Measurements from ENCODE around the gene DYRK2.

DYRK2 gene

GRCh38 chr12:67662910-67663538, 14.5 kb downstream of the DYRK2 start:
- no peak overlapping the region for H3K23ac ChIP-seq (ENCODE audit: low read depth, low read length, poor library complexity)
- peaks cover 0 to 6% of the 10 kb centered on the region in 2 donors for H3K4me1 ChIP-seq (ENCODE audit: control insufficient read depth in 2 of 2, insufficient read depth in 1 of 2, low read depth in 1 of 2, low read length in 2 of 2)
- no peak overlapping the region for H2BK15ac ChIP-seq (ENCODE audit: low read length)
- H2AK5ac ChIP-seq (ENCODE audit: low read depth, low read length): no peak overlapping the region
- no peak overlapping the region for H2BK5ac ChIP-seq (ENCODE audit: low read length)
- no peaks in the 10 kb centered on the region for H3K9me3 ChIP-seq (replicated peaks in 1 of 2; ENCODE audit: control insufficient read depth in 2 of 2, insufficient read depth in 1 of 2, low read depth in 1 of 2, low read length in 2 of 2)
- no peak overlapping the region for H3K9ac ChIP-seq (ENCODE audit: low read depth, low read length, poor library complexity)
- H3K4ac ChIP-seq (ENCODE audit: low read length): no peak overlapping the region
- H4K8ac ChIP-seq (ENCODE audit: low read depth, low read length): no peak overlapping the region
- H3K79me1 ChIP-seq (ENCODE audit: low read depth, low read length): peaks cover 2% of the 10 kb centered on the region
- no peaks in the 10 kb centered on the region for H3K27me3 ChIP-seq (ENCODE audit: control insufficient read depth in 3 of 3, insufficient read depth in 3 of 3, low read depth in 1 of 3, low read length in 3 of 3)
- no peak overlapping the region for H2AFZ ChIP-seq (ENCODE audit: low read length)
- DNase-seq (ENCODE audit: low spot score): no peak
- no peak overlapping the region for H4K91ac ChIP-seq (ENCODE audit: low read depth, low read length, poor library complexity)
- H3K14ac ChIP-seq (ENCODE audit: low read length): no peak overlapping the region
- H3K27ac ChIP-seq (replicated peaks; ENCODE audit: low read length): no peak overlapping the region
- H2BK120ac ChIP-seq (ENCODE audit: low read depth, low read length): no peak overlapping the region
- no CpG with 5 or more reads among the region's 3 CpGs for WGBS, 2 donors (ENCODE audit: extremely low coverage in 2 of 2, insufficient read length in 2 of 2, insufficient replicate concordance in 1 of 2)
- H3K4me2 ChIP-seq (ENCODE audit: insufficient read depth, low read length, poor library complexity, severe bottlenecking): no peak overlapping the region
- no peak overlapping the region for H3K18ac ChIP-seq (ENCODE audit: low read length)
- peaks cover 10 to 61% of the 10 kb centered on the region in 2 donors for H3K36me3 ChIP-seq (replicated peaks in 1 of 2; ENCODE audit: control insufficient read depth in 2 of 2, insufficient read depth in 2 of 2, low read length in 2 of 2)
- no peak overlapping the region for H2BK12ac ChIP-seq (ENCODE audit: low read length)
- H3K4me3 ChIP-seq (ENCODE audit: low read length in 2 of 2): no peak overlapping the region

GRCh38 chr12:67664171-67664570, 15.6 kb downstream of the DYRK2 start:
- H3K79me1 ChIP-seq (ENCODE audit: low read depth, low read length): no peaks in the 10 kb centered on the region
- H3K9ac ChIP-seq (ENCODE audit: low read depth, low read length, poor library complexity): no peak overlapping the region
- H3K4me1 ChIP-seq (ENCODE audit: control insufficient read depth in 2 of 2, insufficient read depth in 1 of 2, low read depth in 1 of 2, low read length in 2 of 2): peaks cover 0 to 6% of the 10 kb centered on the region in 2 donors
- no peak for DNase-seq (ENCODE audit: low spot score)
- no peak overlapping the region for H3K14ac ChIP-seq (ENCODE audit: low read length)
- H3K27ac ChIP-seq (replicated peaks; ENCODE audit: low read length): no peak overlapping the region
- H3K4me3 ChIP-seq (ENCODE audit: low read length in 2 of 2): no peak overlapping the region
- no peak overlapping the region for H3K18ac ChIP-seq (ENCODE audit: low read length)
- WGBS, 2 donors (ENCODE audit: extremely low coverage in 2 of 2, insufficient read length in 2 of 2, insufficient replicate concordance in 1 of 2): no CpG with 5 or more reads among the region's 2 CpGs
- H3K9me3 ChIP-seq (replicated peaks in 1 of 2; ENCODE audit: control insufficient read depth in 2 of 2, insufficient read depth in 1 of 2, low read depth in 1 of 2, low read length in 2 of 2): no peaks in the 10 kb centered on the region
- peaks cover 2 to 50% of the 10 kb centered on the region in 2 donors for H3K36me3 ChIP-seq (replicated peaks in 1 of 2; ENCODE audit: control insufficient read depth in 2 of 2, insufficient read depth in 2 of 2, low read length in 2 of 2)
- no peak overlapping the region for H3K23ac ChIP-seq (ENCODE audit: low read depth, low read length, poor library complexity)
- no peak overlapping the region for H2AFZ ChIP-seq (ENCODE audit: low read length)
- no peak overlapping the region for H2BK5ac ChIP-seq (ENCODE audit: low read length)
- H3K4me2 ChIP-seq (ENCODE audit: insufficient read depth, low read length, poor library complexity, severe bottlenecking): no peak overlapping the region
- no peak overlapping the region for H2BK12ac ChIP-seq (ENCODE audit: low read length)
- H2AK5ac ChIP-seq (ENCODE audit: low read depth, low read length): no peak overlapping the region
- H3K27me3 ChIP-seq (ENCODE audit: control insufficient read depth in 3 of 3, insufficient read depth in 3 of 3, low read depth in 1 of 3, low read length in 3 of 3): no peaks in the 10 kb centered on the region
- no peak overlapping the region for H4K8ac ChIP-seq (ENCODE audit: low read depth, low read length)
- no peak overlapping the region for H4K91ac ChIP-seq (ENCODE audit: low read depth, low read length, poor library complexity)
- no peak overlapping the region for H3K4ac ChIP-seq (ENCODE audit: low read length)
- no peak overlapping the region for H2BK120ac ChIP-seq (ENCODE audit: low read depth, low read length)
- H2BK15ac ChIP-seq (ENCODE audit: low read length): no peak overlapping the region

- Histone ChIP-seq H3K9me3 (replicated peaks in 1 of 2; ENCODE audit: control insufficient read depth in 2 of 2, insufficient read depth in 1 of 2, low read depth in 1 of 2, low read length in 2 of 2) (no peaks in the 10 kb centered on the region), H3K27ac (replicated peaks; ENCODE audit: low read length) (no peak overlapping the region), H3K18ac (ENCODE audit: low read length) (no peak overlapping the region), H3K4me2 (ENCODE audit: insufficient read depth, low read length, poor library complexity, severe bottlenecking) (no peak overlapping the region), H2AK5ac (ENCODE audit: low read depth, low read length) (no peak overlapping the region), H4K91ac (ENCODE audit: low read depth, low read length, poor library complexity) (no peak overlapping the region), H2BK12ac (ENCODE audit: low read length) (no peak overlapping the region), H2BK120ac (ENCODE audit: low read depth, low read length) (no peak overlapping the region), H3K4me3 (ENCODE audit: low read length in 2 of 2) (no peak overlapping the region), H3K4me1 (ENCODE audit: control insufficient read depth in 2 of 2, insufficient read depth in 1 of 2, low read depth in 1 of 2, low read length in 2 of 2) (peaks cover 0 to 6% of the 10 kb centered on the region in 2 donors), H3K79me1 (ENCODE audit: low read depth, low read length) (no peaks in the 10 kb centered on the region), H3K14ac (ENCODE audit: low read length) (no peak overlapping the region), H4K8ac (ENCODE audit: low read depth, low read length) (no peak overlapping the region), H3K9ac (ENCODE audit: low read depth, low read length, poor library complexity) (no peak overlapping the region), H3K27me3 (ENCODE audit: control insufficient read depth in 3 of 3, insufficient read depth in 3 of 3, low read depth in 1 of 3, low read length in 3 of 3) (no peaks in the 10 kb centered on the region), H2AFZ (ENCODE audit: low read length) (no peak overlapping the region), H2BK5ac (ENCODE audit: low read length) (no peak overlapping the region), H3K4ac (ENCODE audit: low read length) (no peak overlapping the region), H2BK15ac (ENCODE audit: low read length) (no peak overlapping the region), H3K23ac (ENCODE audit: low read depth, low read length, poor library complexity) (no peak overlapping the region), H3K36me3 (replicated peaks in 1 of 2; ENCODE audit: control insufficient read depth in 2 of 2, insufficient read depth in 2 of 2, low read length in 2 of 2) (peaks cover 2 to 35% of the 10 kb centered on the region in 2 donors)
- no CpG with 5 or more reads among the region's 1 CpG for WGBS, 2 donors (ENCODE audit: extremely low coverage in 2 of 2, insufficient read length in 2 of 2, insufficient replicate concordance in 1 of 2)
- DNase-seq (ENCODE audit: low spot score): no peak
These were observed 17.1 kb downstream of the DYRK2 start for GRCh38 chr12:67665679-67666078.

- Histone ChIP-seq H2BK12ac (ENCODE audit: low read length) (no peak overlapping the region), H2BK15ac (ENCODE audit: low read length) (no peak overlapping the region), H3K9ac (ENCODE audit: low read depth, low read length, poor library complexity) (no peak overlapping the region), H2BK120ac (ENCODE audit: low read depth, low read length) (no peak overlapping the region), H3K9me3 (replicated peaks in 1 of 2; ENCODE audit: control insufficient read depth in 2 of 2, insufficient read depth in 1 of 2, low read depth in 1 of 2, low read length in 2 of 2) (no peaks in the 10 kb centered on the region), H3K18ac (ENCODE audit: low read length) (no peak overlapping the region), H3K36me3 (replicated peaks in 1 of 2; ENCODE audit: control insufficient read depth in 2 of 2, insufficient read depth in 2 of 2, low read length in 2 of 2) (peaks cover 2 to 26% of the 10 kb centered on the region in 2 donors), H3K4me3 (ENCODE audit: low read length in 2 of 2) (no peak overlapping the region), H2AK5ac (ENCODE audit: low read depth, low read length) (no peak overlapping the region), H3K27ac (replicated peaks; ENCODE audit: low read length) (no peak overlapping the region), H3K4me2 (ENCODE audit: insufficient read depth, low read length, poor library complexity, severe bottlenecking) (no peak overlapping the region), H3K79me1 (ENCODE audit: low read depth, low read length) (no peaks in the 10 kb centered on the region), H2AFZ (ENCODE audit: low read length) (no peak overlapping the region), H3K4me1 (ENCODE audit: control insufficient read depth in 2 of 2, insufficient read depth in 1 of 2, low read depth in 1 of 2, low read length in 2 of 2) (peaks cover 0 to 3% of the 10 kb centered on the region in 2 donors), H3K14ac (ENCODE audit: low read length) (no peak overlapping the region), H3K4ac (ENCODE audit: low read length) (no peak overlapping the region), H3K23ac (ENCODE audit: low read depth, low read length, poor library complexity) (no peak overlapping the region), H2BK5ac (ENCODE audit: low read length) (no peak overlapping the region), H4K91ac (ENCODE audit: low read depth, low read length, poor library complexity) (no peak overlapping the region), H4K8ac (ENCODE audit: low read depth, low read length) (no peak overlapping the region), H3K27me3 (ENCODE audit: control insufficient read depth in 3 of 3, insufficient read depth in 3 of 3, low read depth in 1 of 3, low read length in 3 of 3) (no peaks in the 10 kb centered on the region)
- no CpG with 5 or more reads among the region's 1 CpG for WGBS, 2 donors (ENCODE audit: extremely low coverage in 2 of 2, insufficient read length in 2 of 2, insufficient replicate concordance in 1 of 2)
- DNase-seq (ENCODE audit: low spot score): no peak
These were observed 18.1 kb downstream of the DYRK2 start for GRCh38 chr12:67666605-67667004.
